Thyroid gland (tissue), 4 donors: Measurements from ENCODE around the gene KIRREL2. TPM values are rescaled to one million over a fixed set of nuclear protein-coding genes. Genes with fewer than 3 reads are reported as not detected.
"Not testable (repeated sequence)": the region's sequence is repeated elsewhere in the genome, so short reads cannot be mapped to it uniquely, and the experiment has no call there.

Experiments
- DNase-seq, 2 donors: peaks; one replicate each; pipeline ENCODE4 v3.0.0-alpha.2; 2019
- H3K27ac ChIP-seq, 3 donors: fragments of 200-600 bp; sonication (generic); 1 replicate in 2 of 3; 2 replicates in 1 of 3; pipeline ENCODE4 v1.5.1; 2016 to 2019; ENCODE audit warnings: mild to moderate bottlenecking in 1 of 3, moderate library complexity in 1 of 3
- H3K27me3 ChIP-seq: fragments of 200-600 bp; sonication (generic); one replicate; pipeline ENCODE4 v1.5.1; 2019
- H3K36me3 ChIP-seq, 2 donors: fragments of 200-600 bp; sonication (generic); one replicate each; pipeline ENCODE4 v1.5.1; 2016 to 2019
- H3K4me1 ChIP-seq, 2 donors: fragments of 200-600 bp; sonication (generic); one replicate each; pipeline ENCODE4 v1.5.1; 2017 to 2019
- H3K4me3 ChIP-seq, 3 donors: fragments of 200-600 bp; sonication (generic); replicated peaks in 1 of 3; 1 replicate in 2 of 3; 2 replicates in 1 of 3; pipeline ENCODE4 v1.5.1; 2016; ENCODE audit warnings: mild to moderate bottlenecking in 1 of 3
- H3K9me3 ChIP-seq: fragments of 200-600 bp; sonication (generic); one replicate; pipeline ENCODE4 v1.5.1; 2017
- CTCF ChIP-seq, 6 experiments: fragments of 200-600 bp in 3 of 6; fragments of 450-650 bp in 3 of 6; sonication (generic) in 3 of 6; IDR thresholded peaks; one replicate each; pipeline ENCODE4 v1.5.1; 2016 to 2019; ENCODE audit warnings: antibody characterized with exemption in 6 of 6, mild to moderate bottlenecking in 2 of 6, inconsistent platforms in 1 of 6, moderate library complexity in 1 of 6
- POLR2A ChIP-seq, 2 donors: fragments of 450-650 bp; IDR thresholded peaks; one replicate each; pipeline ENCODE4 v1.6.1; 2017; ENCODE audit warnings: antibody characterized with exemption in 2 of 2, mild to moderate bottlenecking in 2 of 2, moderate library complexity in 1 of 2
- WGBS, 2 donors: methylation state at CpG; one replicate each; pipeline ENCODE4 v1.1.5; 2017; 5-methylcytosine and 5-hydroxymethylcytosine counted together
- intact Hi-C: fragments of 100-400 bp; cut with DNase I; formaldehyde crosslinking; loops from one replicate; pipeline ENCODE4 v1.15.1; 2023
- total RNA-seq, 4 donors: library from RNA; depleted of rRNA; stranded (reverse); fragments of >200 nt; gene quantifications; one replicate each; pipeline ENCODE4 v1.2.3, GENCODE V29; 2016

Gene KIRREL2
- total RNA-seq, 4 donors from 2014 or later: 0.20 to 0.33 TPM; not detected in 2

GRCh38 chr19:35905178-35905727, 48.5 kb downstream of the KIRREL2 start:
- Histone ChIP-seq H3K36me3 (no peaks in the 10 kb centered on the region), H3K4me1 (peaks cover 0 to 21% of the 10 kb centered on the region in 2 donors), H3K9me3 (no peaks in the 10 kb centered on the region), H3K27ac (peak overlapping the region in 1 of 3 donors; percentile 70), H3K4me3 (no peak overlapping the region), H3K27me3 (no peaks in the 10 kb centered on the region)
- 81 to 82% methylated on average over 6 of the region's 6 CpGs for WGBS, 2 donors
- TF ChIP-seq CTCF (IDR thresholded peaks at IDR 0.05) (no peak), POLR2A (IDR thresholded peaks at IDR 0.05) (no peak)
- no peak for DNase-seq
- intact Hi-C loops: no loop called here

DNA sequence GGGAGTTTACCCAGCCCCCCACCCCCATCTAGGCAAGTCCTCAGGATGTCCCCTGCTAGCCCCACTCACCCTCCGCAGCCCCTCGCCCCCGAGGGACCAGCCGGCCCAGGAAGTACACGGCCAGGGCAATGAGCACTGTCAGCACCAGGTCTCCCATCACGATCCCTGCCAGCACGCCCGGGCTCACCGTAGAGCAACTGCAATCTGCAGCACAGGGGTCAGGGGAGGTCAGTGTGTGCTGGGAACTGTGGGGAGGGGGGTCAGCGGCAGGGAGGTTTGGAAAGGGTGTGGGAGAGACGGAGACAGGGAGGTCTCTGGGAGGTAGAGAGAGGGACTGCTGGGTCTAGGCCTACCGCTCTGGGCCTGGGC, 50.6 kb downstream of the KIRREL2 start:
- Histone ChIP-seq H3K27ac (peak overlapping the region in 2 of 3 donors; percentile 56 to 70), H3K9me3 (no peaks in the 10 kb centered on the region), H3K36me3 (no peaks in the 10 kb centered on the region), H3K4me3 (no peak overlapping the region), H3K27me3 (no peaks in the 10 kb centered on the region), H3K4me1 (peaks cover 0 to 26% of the 10 kb centered on the region in 2 donors)
- intact Hi-C loops: no loop called here
- DNase-seq: no peak
- WGBS, 2 donors: 59 to 68% methylated on average over 7 to 12 of the region's 12 CpGs
- TF ChIP-seq POLR2A (IDR thresholded peaks at IDR 0.05): no peak
- no peak for TF ChIP-seq CTCF (IDR thresholded peaks at IDR 0.05)

DNA sequence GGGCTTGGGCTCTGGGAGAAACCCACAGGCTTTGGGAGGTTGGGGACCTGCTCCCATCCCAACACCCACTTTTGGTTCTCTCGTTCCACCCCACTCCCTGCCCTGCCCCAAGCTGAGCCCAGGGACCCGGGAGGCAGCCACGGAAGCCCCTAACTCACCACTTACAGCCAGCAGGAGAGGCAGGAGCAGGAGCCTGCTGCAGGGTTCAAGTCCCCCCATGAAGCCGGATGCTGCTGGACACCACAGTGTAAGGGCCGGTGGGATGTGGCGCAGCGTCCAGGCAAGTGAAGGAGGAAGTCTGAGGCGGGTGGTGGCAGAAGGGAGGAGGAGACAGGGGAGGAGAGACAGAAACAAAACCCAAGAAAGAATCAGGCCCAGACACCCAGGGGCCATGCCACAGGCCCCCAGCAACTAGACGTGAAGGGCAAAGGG, 51.3 kb downstream of the KIRREL2 start, which contains the start of gene TYROBP:
Gene TYROBP, minus strand, starts transcription at position 286 of the 432 bp plus-strand sequence. Its CDS starts 67 bp downstream, at position 219.
- Histone ChIP-seq H3K27ac (peak within 1 kb of the TSS in 2 of 3 donors; percentile 56 to 70), H3K27me3 (no peaks in the 10 kb centered on the region), H3K36me3 (no peaks in the 10 kb centered on the region), H3K4me1 (peaks cover 0 to 30% of the 10 kb centered on the region in 2 donors), H3K9me3 (no peaks in the 10 kb centered on the region), H3K4me3 (no peak within 1 kb of the TSS)
- no peak for TF ChIP-seq CTCF (IDR thresholded peaks at IDR 0.05)
- TF ChIP-seq POLR2A (IDR thresholded peaks at IDR 0.05): no peak
- intact Hi-C loops: no loop called here
- WGBS, 2 donors: 70 to 87% methylated on average over 9 of the region's 9 CpGs
- DNase-seq: no peak

DNA sequence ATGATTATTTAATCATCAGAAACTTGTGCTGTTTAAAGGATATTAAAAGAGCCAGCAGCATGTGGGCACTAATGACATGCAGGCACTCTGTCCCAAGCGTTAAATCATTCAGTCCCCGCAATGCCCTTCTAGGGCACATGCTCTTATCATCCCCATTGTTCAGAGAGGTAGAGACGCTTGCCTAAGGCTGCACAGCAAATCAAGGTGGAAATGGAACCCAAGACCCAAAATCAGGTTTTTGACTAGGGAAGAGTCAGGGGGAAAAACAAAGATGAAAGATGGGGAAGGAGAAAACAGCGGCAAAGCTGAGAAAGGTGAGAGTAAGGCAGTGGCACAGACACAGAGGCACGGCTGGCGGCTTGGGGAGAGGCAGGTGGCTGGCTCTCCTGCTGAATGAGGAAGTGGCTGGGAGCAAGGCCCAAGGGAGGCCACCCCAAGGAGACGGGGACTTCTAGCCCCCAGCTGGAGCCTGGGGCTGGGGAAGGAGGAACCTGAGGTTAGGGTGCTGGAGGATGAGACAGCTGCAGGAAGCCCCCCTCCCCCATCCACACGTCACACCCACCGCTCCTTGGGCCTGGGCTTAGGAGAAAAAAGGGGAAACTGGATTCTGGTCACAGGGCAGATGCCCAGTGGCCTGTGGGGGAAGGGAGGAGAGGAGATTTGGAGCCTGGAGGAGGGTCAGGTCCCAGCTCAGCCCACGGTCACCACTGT, 52.4 kb downstream of the KIRREL2 start:
- DNase-seq: peak; percentile 6 to 42
- no peaks in the 10 kb centered on the region for H3K36me3 ChIP-seq
- H3K4me1 ChIP-seq: peaks cover 0 to 24% of the 10 kb centered on the region in 2 donors
- H3K27ac ChIP-seq: no peak overlapping the region
- H3K9me3 ChIP-seq: no peaks in the 10 kb centered on the region
- H3K27me3 ChIP-seq: no peaks in the 10 kb centered on the region
- WGBS, 2 donors: 72 to 90% methylated on average over 9 of the region's 10 CpGs
- TF ChIP-seq CTCF (IDR thresholded peaks at IDR 0.05) (no peak), POLR2A (IDR thresholded peaks at IDR 0.05) (no peak)
- H3K4me3 ChIP-seq: no peak overlapping the region
- intact Hi-C loops: no loop called here

GRCh38 chr19:35909684-35910035, 52.9 kb downstream of the KIRREL2 start:
- WGBS, 2 donors: 85 to 100% methylated on average over 1 to 3 of the region's 6 CpGs
- TF ChIP-seq POLR2A (IDR thresholded peaks at IDR 0.05) (no peak), CTCF (IDR thresholded peaks at IDR 0.05) (no peak)
- DNase-seq: no peak
- intact Hi-C loops: no loop called here
- no peaks in the 10 kb centered on the region for H3K36me3 ChIP-seq
- H3K4me1 ChIP-seq: peaks cover 0 to 24% of the 10 kb centered on the region in 2 donors
- no peaks in the 10 kb centered on the region for H3K27me3 ChIP-seq
- no peak overlapping the region for H3K27ac ChIP-seq
- H3K9me3 ChIP-seq: no peaks in the 10 kb centered on the region
- H3K4me3 ChIP-seq: no peak overlapping the region

GRCh38 chr19:35910355-35910754, 53.6 kb downstream of the KIRREL2 start:
- H3K36me3 ChIP-seq, H3K9me3 ChIP-seq, H3K27me3 ChIP-seq, intact Hi-C loops, DNase-seq, H3K27ac ChIP-seq, H3K4me3 ChIP-seq: not testable (repeated sequence)
- peaks cover 0 to 24% of the 10 kb centered on the region in 2 donors for H3K4me1 ChIP-seq
- 93 to 95% methylated on average over 14 of the region's 14 CpGs for WGBS, 2 donors
